Activated CD8-positive, alpha-beta memory T cell treated with anti-CD3 and anti-CD28 coated beads for 24 hours (primary cell): Measurements from ENCODE around the gene GNAO1.

ENCODE experiments used
- DNase-seq: peaks from one replicate; pipeline ENCODE4 v3.0.0-alpha.2; 2020

The GNAO1 gene

DNA sequence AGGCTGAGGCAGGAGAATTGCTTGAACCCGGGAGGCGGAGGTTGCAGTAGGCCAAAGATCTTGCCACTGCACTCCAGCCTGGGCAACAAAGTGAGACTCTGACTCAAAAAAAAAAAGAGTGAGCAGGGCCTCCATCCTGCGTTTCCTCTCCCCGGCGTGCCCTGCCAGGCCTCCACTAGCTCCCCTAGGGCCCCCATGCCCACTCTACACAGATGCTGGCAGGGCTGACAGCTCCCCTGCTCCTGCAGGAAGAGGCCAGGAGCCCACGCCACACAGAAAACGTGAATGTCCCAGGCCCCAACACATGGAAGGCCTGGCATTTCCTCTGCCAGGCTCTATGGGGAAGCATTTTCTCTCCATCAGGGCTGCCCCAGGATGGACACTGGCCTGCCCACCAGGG is 124.7 kb downstream of the GNAO1 start:
- DNase-seq: no peak

DNA sequence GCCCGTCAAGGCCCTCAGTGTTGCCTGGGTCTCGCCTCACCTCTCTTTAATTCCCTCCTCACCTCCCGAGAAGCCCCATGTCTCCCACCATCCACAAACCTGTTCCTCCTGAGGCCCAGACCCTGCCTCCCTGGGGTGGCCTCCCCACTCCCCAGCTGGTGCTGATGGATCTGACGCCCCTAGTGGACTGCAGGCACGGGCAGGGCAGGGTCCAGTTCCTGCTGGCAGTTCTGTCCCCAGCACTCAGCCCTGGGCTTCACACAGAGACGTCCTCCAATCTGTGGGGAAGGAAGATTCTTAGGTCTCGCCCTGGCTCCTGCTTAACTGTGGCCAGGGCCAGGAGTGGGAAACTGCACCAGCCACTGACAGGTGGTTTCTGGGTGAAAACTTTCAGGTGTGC is 125.3 kb downstream of the GNAO1 start:
- no peak for DNase-seq

DNA sequence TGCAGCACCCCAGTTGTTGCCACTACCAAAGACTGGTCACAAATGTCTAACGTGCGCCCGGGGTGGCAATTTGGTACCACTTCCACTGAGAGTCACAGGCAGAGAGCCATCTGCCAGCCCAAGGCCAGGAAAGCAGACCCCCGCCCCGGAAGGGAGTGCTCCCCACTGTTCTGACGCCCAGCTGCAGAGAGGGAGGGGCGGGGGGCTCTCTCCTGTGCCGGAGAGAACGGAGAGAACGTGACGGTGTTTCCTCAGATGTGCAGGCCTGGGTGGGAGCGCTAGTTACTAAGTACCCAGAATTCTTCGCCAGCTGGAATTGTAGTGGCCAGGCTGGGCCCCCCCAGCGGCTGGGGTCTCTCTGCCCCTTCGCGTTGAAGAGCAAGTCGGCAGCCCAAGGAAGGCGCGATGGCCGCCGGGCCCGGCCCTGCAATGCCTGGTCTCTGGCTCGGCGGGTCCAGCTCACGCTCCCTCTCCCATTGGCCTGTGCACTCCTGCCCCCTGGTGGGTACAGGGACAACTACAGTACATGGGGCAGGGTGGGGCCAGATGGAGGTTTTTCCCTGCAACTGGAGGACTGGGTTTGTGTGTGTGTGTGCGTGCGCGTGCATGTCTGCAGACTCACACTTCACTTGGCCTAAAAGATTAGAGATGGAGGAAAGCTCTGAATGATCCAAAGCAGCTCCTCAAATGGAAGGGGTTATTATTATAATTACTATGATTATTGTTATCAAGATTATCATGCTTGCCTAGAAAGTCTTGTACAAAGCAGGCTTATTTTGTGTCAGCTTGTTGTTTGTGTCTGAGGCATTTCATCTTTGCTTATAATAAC is 126.9 kb downstream of the GNAO1 start:
- peak; percentile 94 for DNase-seq

DNA sequence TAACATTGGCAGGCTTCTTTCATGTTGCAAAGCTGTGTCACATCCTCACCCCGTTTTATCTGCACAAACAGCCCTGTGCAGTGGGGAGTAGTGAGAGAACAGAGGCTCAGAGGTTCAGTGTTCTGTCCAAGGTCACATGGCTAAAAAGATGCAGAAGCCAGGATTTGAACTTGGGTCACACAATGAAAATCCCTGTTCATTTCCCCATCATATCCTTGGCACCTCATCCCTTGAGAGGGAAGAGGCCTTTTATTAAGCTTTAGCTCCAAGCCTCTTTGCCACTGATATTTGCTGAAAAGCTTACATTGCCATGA is 127.5 kb downstream of the GNAO1 start:
- DNase-seq: no peak

DNA sequence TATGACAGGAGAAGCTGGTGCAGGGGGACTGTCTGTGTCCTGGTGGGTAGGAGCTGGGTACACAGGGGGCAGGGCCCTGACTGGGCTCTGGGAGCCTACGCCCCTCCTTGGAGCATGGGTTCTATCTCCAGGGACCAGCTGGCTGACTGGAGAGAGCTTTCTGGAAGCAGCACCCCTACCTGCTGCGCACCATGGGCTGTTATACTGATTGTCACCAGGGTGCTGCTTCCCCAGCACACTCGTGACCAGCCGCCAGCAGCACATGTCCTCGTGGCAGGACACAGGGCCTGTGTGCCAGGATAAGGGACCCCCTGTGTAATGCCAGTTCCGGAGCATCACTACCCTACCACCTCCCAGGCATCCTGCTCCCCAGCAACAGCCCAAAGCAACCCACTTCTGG is 128.1 kb downstream of the GNAO1 start:
- DNase-seq: no peak

DNA sequence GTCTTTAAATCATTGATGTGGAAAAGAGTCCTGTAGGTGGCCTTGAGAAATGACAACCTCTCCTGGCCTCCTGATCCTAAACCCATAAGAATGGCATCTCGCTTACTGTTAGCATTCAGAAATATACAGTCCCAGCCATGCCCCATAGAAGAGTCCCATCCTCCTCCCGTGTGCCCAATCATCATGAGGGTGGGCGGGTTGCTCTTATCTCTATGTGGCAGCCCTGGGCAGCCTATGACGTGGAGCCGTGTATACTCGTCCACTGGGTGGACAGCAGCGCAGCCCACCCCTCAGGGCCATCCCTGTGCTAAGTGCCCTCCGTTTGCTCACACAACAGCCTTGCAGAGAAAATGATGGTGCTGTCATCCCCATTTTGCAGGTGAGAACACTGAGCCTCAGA is 128.8 kb downstream of the GNAO1 start:
- no peak for DNase-seq

DNA sequence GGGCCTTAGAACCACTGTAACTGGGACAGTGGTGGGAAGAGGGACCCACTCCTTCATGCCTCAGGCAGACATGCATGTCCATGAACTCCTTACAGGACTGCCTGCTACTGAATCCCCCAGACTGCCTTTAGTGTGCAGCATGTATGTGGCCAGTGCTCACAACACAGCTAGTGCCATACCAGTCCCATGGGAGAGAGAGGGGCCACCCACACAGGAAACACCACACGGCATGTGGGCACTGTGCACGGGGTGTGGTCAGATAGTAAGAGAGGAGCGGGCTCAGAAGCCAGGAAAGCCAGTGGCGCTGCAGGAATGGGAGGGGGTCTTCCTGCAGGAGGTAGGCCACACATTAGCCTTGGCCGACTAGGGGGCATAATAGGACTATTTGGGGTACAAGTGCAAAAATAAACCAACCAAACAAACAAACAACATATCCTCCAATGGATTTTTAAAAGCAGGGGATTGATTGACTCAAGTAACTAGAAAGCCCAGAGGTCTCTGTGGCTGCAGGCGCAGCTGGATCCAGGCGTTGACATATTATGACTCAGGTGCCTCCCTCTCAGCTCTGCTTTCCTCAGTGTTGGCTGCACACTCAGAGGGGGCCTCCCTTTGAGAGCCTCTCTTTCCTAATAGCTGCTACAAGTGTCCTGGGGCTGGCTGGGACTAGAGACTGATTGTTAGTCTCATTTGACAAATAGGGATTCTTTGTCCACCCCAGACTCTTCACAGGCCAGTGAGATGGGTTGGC is 129.7 kb downstream of the GNAO1 start:
- DNase-seq: no peak

DNA sequence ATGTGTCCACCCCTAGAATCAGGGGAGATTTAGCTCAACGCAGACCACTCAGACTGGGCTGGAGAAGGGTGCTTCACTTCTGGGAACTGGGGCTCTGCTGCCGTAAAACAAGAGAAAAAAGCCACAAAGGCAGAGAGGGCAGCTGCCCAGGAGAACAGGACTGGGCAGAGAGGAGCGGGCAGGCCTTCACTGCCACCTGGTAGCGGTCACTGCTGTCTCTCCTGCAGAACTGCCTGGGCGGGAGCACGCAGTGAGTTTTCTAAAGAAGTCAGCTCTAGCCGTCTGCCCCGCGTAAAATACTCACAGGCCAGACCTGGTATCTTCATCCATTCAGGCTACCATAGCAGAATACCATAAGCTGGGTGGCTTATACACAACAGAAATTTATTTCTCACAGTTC is 130.3 kb downstream of the GNAO1 start:
- DNase-seq: no peak

DNA sequence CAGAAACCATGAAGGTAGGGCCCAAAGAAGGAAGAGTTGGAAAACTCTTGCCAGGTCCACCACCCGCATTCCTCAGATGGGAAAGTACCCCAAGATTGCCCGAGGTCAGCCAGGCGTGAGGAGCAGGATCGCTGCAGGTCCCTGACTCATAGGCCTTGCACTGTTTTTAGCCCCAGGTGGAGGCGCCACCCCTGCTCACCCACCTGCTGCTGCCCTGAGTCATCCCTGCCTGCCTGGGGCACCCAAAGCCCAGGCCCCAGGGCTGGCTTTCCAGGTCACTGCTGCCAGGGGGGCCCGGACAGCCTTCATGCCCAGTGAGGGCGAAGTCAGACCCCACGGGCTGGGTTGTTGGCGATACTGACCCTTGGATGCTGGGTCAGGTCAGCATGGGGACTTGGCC is 133.1 kb downstream of the GNAO1 start:
- DNase-seq: no peak

DNA sequence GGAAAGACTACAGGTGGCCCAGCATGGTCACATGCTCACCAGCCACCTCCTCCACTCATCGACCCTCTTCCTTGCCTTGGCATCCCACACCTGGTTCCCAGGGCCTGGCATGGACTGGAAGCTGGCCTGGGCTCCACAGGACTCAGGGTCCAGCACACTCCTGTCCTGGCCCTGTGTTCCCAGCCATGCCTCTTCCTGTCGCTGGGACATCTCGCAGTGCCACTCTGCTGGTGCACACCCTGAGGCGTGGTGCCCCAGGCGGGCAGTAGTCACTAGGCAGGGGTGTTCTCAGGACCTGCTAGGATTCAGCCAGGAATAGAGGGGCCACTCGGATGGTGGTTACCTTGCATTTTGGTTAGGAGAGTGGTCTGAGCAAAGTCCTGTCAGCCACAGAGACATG is 134.7 kb downstream of the GNAO1 start:
- DNase-seq: no peak

DNA sequence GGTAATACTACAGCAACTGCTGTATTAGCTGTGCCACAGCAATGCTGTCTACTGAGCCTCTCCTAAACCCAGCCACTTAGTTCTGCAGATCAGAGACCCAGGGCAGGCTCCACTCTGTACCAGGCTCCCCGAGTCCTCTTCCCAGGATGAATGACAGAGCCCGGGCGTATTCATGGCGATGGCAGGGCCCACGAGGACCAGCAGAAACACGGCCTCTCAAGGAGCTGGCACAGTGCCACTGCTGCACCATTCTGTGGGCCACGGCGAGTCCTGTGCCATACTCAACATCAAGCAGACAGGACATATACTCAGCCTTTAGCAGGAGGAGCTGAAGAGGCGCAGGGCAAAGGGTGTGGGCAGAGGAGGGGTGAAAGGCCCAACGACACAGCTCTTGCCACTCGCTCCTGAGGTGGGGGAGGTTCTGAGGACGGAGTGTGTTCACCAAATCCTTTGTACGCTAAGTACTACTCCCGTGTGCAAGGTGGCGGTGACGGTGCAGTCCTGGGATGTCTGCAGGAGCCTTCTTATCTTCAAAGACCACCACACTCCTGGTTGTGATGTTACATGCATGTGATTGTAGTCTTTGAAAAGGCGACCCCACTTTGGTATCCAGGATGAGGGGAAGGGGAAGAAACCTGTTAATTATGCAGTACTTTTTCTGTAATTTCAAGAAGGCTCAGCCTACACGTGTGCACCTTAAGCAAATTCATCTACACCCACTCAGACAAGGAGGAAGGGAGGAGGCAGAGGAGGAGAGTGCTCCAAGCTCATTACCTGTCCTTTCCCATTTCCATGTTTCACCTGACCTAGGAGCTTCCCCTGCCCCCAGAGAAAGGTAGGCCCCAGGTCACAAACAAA is 136.0 kb downstream of the GNAO1 start:
- no peak for DNase-seq

DNA sequence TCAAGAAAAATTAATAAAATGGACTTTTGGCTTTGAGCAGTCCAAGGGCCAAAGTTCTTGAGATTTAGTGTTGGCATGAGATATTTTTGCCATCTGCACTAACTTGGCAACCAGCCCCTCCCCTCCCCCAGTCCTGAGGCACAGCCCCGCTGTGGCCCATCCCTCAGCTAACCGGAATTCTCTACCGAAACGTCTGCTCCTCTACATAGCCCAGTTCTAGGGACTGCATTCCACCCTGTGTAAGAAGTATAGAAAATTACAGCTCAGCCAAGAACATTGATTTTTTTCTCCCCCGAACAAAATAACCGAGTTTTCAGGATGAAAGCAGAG is 136.6 kb downstream of the GNAO1 start:
- DNase-seq: no peak

DNA sequence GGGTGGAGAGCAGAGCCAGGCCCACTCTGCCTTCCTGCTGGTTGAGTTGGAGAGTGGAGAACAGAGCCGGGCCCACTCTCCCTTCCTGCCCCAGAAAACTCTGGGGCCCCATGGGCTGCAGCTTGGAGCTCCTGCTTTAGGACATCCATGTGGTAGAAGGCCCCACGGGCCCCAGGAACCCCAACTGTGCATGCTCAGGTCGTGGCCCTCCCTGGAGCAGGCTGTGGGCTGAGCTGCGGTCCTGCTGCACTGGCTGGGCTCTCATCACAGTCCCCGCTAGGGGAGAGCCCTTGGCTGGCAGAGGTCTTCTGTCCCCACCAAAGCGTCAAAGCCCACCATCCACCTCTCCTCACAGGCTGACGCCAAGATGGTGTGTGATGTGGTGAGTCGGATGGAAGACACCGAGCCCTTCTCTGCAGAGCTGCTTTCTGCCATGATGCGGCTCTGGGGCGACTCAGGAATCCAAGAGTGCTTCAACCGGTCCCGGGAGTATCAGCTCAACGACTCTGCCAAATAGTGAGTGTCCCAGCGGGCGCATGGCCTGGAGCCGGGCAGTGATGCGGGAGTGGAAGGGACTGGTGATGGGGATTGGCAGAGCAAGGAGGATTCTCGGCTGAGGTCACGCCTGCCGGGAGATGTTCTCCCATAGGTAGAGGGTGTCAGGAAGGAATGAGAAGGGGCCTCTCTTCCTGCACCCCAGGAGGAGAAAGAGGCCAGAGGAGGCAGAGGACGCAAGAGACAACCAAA is 137.2 kb downstream of the GNAO1 start:
- DNase-seq: no peak

DNA sequence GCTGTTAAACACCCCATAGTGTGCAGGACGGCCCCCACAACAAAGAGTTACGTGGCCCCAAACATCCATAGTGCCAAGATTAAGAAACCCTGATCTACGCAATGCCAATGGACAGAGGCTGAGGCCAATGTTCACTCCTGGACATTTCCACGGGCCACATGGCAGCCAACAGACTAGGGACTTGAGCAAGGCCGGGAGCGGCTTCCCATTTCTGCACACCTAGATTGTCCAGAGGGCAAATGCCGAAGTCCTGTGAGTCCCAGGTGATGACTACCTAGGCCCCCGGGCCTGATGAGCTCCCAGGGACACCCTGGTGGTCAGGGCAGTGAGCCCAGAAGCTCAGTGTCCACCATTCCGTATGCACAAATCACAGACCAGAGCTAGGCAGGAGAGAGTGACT is 138.6 kb downstream of the GNAO1 start:
- DNase-seq: no peak

DNA sequence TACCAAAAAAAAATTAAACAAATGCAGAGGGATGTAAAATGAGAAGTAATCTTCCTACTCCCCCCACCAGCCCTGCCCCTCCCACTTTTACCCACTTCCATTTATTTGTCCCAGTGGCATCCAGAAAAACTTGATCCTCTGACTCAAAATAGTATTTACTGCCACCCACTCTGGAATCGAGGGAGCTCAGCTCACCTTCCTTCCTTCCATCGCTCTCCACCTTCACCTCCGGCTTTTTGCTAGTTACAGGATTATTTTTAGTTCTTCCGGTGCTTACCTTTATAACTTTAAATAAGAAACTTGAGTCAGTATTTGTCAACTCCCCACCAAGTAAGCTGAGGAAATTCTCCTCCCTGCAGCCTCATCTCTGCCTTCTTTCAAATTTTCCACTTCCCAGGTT is 139.2 kb downstream of the GNAO1 start:
- DNase-seq: no peak

DNA sequence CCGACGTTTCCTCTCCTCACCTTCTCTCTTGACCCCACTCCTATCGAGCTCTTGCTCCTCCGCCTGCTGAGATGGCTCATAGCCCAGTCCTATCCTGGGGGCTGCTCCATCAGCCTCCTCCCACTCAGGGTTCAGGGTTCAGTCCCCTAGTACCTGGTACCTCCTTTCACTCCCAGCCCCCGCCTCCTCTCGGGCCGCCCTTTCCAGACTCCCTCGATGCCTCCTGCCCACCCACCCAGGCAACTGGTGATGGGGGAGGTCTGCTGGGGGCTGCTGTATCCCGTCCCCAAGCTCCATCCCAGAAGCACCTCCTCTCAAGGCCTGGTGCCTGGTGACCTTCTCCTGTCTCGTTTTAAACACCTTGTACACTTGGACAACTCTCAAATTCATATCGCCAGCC is 140.1 kb downstream of the GNAO1 start:
- no peak for DNase-seq

DNA sequence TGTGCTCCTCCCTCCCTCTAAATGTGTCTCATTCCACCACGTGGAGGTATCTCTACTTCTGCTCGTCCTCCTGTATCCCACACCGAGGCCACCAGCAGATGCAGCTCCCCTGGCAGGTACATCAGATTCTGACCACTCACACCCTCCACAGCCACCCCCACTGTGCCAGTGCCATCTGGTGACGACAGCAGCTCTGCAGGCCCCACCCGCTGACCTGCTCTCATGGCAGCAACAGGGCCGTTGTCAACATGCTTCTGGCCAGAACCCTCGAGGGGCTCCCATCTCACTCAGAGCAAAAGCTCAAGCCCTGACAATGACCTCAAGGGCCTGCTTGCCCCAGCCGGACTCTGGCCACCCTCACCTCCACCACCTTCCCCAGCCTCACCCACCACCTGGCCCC is 140.6 kb downstream of the GNAO1 start:
- DNase-seq: no peak

DNA sequence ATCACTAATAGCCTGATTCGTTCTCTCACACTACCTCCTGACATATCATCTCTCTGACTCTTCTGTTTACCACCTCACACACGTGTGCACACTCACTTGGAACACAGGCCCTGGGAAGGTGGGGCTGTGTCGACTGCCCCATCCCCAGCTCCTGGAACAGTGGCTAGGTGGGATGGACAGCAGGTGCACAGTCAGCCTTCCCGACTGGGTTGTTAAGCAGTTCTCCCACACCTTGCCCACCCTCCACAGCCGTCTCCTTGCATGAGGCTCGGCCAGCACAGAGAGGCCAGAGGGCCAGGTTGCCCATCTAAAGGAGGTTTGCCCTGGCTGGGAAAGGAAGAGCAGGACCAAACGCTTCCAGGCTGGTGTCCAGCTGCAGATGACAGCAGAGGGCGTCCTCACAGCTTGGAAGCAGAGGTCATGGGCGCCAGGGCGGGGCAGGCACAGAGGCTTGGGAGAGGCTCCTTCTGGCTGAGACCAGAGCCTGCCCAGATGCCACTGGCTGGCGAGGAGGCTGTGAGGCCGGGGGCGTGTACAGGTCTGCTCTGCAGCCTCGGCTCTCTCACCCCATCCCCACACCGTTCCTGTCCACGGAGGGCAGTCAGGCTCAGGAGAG is 141.3 kb downstream of the GNAO1 start:
- DNase-seq: no peak

DNA sequence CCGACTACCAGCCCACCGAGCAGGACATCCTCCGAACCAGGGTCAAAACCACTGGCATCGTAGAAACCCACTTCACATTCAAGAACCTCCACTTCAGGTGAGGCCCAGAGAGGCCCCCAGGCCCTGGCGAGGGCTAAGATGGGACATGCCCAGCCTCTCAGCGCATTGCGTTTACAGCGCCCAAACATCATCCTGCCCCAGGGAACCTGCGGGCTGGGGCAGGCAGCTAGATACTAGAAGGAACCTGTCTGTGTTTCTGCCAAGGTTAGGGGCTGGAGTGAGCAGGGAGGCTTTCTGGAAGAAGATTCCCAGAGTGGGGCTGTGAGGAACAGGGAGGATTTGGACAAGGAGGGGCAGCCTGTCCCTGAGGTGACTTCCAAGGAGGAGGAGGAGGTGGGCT is 143.5 kb downstream of the GNAO1 start:
- no peak for DNase-seq

DNA sequence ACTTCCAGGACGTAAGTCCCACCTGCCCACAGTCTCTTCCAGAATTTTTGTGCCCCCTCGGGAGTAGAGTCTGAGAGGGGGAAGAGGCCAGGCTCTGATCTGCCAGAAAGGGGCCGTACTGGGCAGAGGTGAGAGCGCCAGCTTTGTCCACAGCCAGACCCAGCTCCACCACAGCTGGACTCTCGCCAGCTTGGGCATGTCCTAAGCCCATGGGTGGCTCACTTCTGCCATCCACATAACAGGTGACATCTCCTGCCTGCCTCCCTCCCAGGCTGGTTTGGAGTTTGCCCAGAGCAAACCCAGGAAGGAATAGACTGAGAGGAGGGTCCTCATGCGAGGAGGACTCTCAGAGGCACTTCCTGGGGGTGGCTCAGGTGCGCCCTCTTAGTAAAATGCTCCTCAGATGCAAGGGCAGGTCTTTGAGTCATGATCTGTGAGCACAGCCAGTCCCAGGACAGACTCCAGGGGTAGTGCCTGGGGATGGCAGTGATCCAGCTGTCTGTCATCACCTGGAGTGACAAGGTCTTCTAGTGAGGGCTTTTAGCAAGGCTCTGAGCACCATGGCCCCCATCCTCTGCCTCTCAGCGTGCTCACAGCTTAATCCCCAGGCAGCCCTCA is 144.9 kb downstream of the GNAO1 start:
- DNase-seq: no peak

DNA sequence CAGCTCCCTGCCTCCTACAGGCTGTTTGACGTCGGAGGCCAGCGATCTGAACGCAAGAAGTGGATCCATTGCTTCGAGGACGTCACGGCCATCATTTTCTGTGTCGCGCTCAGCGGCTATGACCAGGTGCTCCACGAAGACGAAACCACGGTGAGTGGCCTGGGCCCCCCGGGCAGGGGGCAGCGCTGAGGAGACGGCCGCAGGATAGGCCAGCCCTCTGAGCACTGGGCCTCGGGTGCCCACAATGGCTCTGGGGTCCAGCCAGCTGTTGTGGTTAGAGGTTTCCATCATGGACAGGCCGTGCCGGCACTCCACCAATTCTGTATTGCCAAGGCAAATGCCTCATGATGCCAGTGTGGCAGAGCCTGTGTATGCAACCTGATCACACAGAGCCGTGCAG is 145.4 kb downstream of the GNAO1 start:
- no peak for DNase-seq

DNA sequence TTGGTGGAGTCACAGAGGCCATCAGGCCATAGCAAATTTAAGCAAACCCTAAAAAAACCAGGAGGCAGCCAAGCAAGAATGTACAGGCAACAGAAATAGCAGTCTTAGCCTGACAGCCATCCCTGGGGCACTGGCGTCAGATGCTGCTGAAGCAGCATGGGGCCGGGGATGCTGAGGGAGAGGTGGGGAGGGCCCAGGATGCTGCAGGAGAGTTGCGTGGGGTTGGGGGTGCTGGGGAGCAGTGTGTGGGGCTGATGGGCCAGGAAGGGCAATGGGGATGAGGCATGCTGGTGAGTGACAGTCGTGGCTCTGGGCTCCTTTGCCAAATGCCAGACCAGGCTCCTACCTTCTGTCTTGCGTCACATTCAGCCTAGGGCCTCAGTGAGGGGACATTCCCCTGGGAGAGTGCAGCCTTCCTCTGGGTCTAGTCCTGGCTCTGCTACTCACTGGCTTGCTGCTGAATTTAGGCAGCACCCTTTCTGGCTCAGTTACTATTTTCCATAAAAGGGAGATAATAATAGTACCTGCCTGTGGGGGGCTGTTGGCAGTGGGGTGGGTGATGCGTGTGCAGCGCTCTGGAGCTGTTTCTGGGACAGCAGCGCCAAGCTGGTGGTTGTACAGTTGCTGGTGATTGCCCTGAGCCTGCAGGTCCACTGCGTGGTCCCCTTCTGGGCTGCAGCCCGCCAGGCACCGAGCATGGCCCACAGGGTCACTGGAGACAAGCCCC is 146.0 kb downstream of the GNAO1 start:
- DNase-seq: no peak
